Transverse colon (tissue), 4 donors: Measurements from ENCODE around the gene CSKMT. TPM values are rescaled to one million over a fixed set of nuclear protein-coding genes. Genes with fewer than 3 reads are reported as not detected.

Source experiments
- DNase-seq: peaks from one replicate; pipeline ENCODE4 v3.0.0-alpha.2; 2019
- H3K27ac ChIP-seq, 4 donors: fragments of 200-600 bp; sonication (generic); 2 replicates each; pipeline ENCODE4 v1.5.1; 2016 to 2018; ENCODE audit warnings: inconsistent platforms in 4 of 4
- H3K27me3 ChIP-seq: fragments of 200-600 bp; sonication (generic); 2 replicates; pipeline ENCODE4 v1.5.1; 2017; ENCODE audit warnings: inconsistent platforms
- H3K36me3 ChIP-seq, 4 donors: fragments of 200-600 bp; sonication (generic); 2 replicates each; pipeline ENCODE4 v1.5.1; 2017 to 2019; ENCODE audit warnings: inconsistent platforms in 4 of 4
- H3K4me1 ChIP-seq, 4 donors: fragments of 200-600 bp; sonication (generic); 2 replicates each; pipeline ENCODE4 v1.5.1; 2017 to 2020; ENCODE audit warnings: inconsistent platforms in 4 of 4
- H3K4me3 ChIP-seq, 4 donors: fragments of 200-600 bp; sonication (generic); 1 replicate in 1 of 4; 2 replicates in 3 of 4; pipeline versions ENCODE4 v1.5.1 to v1.6.1; 2017 to 2019; ENCODE audit warnings: inconsistent platforms in 4 of 4
- H3K9me3 ChIP-seq, 2 donors: fragments of 200-600 bp; sonication (generic); 2 replicates each; pipeline ENCODE4 v1.5.1; 2017 to 2019; ENCODE audit warnings: inconsistent platforms in 2 of 2
- EP300 ChIP-seq: sonication (generic); formaldehyde crosslinking; IDR thresholded peaks from one replicate; pipeline ENCODE4 v1.6.1; 2017; ENCODE audit warnings: antibody characterized with exemption, low read depth
- POLR2A ChIP-seq: fragments of 450-650 bp; IDR thresholded peaks from one replicate; pipeline ENCODE4 v1.6.1; 2016; ENCODE audit warnings: antibody characterized with exemption, mild to moderate bottlenecking, moderate library complexity
- POLR2AphosphoS5 ChIP-seq, 3 donors: sonication (generic); formaldehyde crosslinking; IDR thresholded peaks; one replicate each; pipeline ENCODE4 v1.6.1; 2016; ENCODE audit warnings: antibody characterized with exemption in 3 of 3
- WGBS, 2 donors: methylation state at CpG; one replicate each; pipeline ENCODE4 v1.1.5; 2018; ENCODE audit warnings: low coverage in 1 of 2; 5-methylcytosine and 5-hydroxymethylcytosine counted together
- in situ Hi-C, 4 donors: fragments of 200-750 bp; cut with MboI; loops; one replicate each; pipeline versions ENCODE4 v1.15.0 to v1.15.1; 2017; ENCODE audit warnings: low sequenced_read_pairs in 3 of 4, low pct_ligation_motif_present in 1 of 4, low pct_unique_long_range_greater_than_20kb in 1 of 4
- intact Hi-C: fragments of 100-400 bp; cut with DNase I; formaldehyde crosslinking; loops from one replicate; pipeline ENCODE4 v1.15.1; 2023; ENCODE audit warnings: low total_unique reads
- total RNA-seq, 4 donors: library from RNA; depleted of rRNA; stranded (reverse); fragments of >200 nt; gene quantifications; one replicate each; pipeline ENCODE4 v1.1.0, GENCODE V29; 2016
- TF ChIP-seq, protein P1 (sequence below), 5 experiments: fragments of 200-600 bp in 3 of 5; fragments of 450-650 bp in 2 of 5; sonication (generic) in 3 of 5; IDR thresholded peaks; 1 replicate in 2 of 5; 2 replicates in 3 of 5; pipeline ENCODE4 v1.5.1; 2016 to 2017; ENCODE audit warnings: antibody characterized with exemption in 5 of 5, inconsistent platforms in 3 of 5, mild to moderate bottlenecking in 2 of 5, moderate library complexity in 1 of 5

Gene CSKMT
- total RNA-seq, 4 donors from 2014 or later, result 6.0 to 17.0 TPM; not detected in 2

DNA sequence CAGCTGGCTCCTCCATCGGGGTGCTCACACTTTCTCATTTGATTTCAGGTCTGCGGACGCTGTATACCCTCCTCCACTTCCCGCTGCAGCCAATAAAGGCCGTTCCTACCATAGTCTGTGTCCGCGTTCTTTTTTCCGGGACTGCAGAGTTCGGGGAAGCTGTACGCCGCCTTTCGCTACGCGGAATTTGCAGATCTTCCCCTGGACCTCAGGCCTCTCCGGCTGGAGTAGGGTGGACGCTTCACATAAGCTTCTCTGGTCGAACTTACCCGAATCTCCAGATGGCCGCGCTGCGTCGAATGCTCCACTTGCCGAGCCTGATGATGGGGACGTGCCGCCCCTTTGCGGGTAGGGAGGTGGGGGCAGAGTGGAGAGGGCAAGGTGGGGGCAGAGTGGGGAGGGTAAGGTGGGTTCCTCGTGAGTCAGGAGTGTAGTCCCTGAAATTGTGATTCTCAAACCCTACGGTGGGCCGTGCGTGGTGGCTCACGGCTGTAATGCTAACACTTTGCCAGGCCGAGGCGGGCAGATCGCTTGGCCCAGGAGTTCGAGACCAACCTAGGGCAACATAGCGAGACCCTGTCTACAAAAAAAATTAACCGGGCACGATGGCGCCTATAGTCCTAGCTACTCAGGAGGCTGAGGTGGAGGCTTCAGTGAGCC is 617 bp downstream of the CSKMT start:
- TF ChIP-seq, protein P1, sequence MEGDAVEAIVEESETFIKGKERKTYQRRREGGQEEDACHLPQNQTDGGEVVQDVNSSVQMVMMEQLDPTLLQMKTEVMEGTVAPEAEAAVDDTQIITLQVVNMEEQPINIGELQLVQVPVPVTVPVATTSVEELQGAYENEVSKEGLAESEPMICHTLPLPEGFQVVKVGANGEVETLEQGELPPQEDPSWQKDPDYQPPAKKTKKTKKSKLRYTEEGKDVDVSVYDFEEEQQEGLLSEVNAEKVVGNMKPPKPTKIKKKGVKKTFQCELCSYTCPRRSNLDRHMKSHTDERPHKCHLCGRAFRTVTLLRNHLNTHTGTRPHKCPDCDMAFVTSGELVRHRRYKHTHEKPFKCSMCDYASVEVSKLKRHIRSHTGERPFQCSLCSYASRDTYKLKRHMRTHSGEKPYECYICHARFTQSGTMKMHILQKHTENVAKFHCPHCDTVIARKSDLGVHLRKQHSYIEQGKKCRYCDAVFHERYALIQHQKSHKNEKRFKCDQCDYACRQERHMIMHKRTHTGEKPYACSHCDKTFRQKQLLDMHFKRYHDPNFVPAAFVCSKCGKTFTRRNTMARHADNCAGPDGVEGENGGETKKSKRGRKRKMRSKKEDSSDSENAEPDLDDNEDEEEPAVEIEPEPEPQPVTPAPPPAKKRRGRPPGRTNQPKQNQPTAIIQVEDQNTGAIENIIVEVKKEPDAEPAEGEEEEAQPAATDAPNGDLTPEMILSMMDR (IDR thresholded peaks at IDR 0.05), result no peak
- TF ChIP-seq POLR2AphosphoS5 (IDR thresholded peaks at IDR 0.05) (no peak), POLR2A (no peak), EP300 (no peak)
- H3K27ac ChIP-seq, result peak overlapping the region; percentile 93 to 97 (median 94)
- no peaks in the 10 kb centered on the region for H3K27me3 ChIP-seq
- H3K36me3 ChIP-seq, result peaks cover 0 to 6% (median 0%) of the 10 kb centered on the region in 4 donors
- peaks cover 18 to 56% (median 43%) of the 10 kb centered on the region in 4 donors for H3K4me1 ChIP-seq
- in situ Hi-C loops (no loop called here), intact Hi-C loops (no loop called here)
- no peaks in the 10 kb centered on the region for H3K9me3 ChIP-seq
- peak; percentile 54 for DNase-seq
- 2% methylated on average over 39 of the region's 39 CpGs; no CpG with 5 or more reads in 1 of the 2 donors for WGBS, 2 donors
- peak overlapping the region; percentile 55 to 77 (median 68) for H3K4me3 ChIP-seq

DNA sequence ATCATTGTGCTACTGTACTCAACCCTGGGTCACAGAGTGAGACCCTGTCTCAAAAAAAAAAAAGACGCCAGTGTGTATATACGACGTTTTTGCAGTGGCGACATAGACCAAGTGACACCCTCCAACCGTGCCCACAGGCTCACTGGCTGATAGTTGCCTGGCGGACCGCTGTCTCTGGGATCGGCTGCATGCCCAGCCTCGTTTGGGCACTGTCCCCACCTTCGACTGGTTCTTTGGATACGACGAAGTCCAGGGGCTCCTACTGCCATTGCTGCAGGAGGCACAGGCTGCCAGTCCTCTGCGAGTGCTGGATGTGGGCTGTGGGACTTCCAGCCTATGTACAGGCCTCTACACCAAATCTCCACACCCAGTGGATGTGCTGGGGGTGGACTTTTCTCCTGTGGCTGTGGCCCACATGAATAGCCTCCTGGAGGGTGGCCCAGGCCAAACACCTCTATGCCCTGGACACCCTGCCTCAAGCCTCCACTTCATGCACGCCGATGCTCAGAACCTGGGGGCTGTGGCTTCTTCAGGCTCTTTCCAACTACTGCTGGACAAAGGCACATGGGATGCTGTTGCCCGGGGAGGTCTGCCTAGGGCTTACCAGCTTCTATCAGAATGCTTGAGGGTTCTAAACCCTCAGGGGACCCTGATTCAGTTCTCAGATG is 1.3 kb downstream of the CSKMT start:
- peak overlapping the region; percentile 93 to 97 (median 94) for H3K27ac ChIP-seq
- in situ Hi-C loops (no loop called here), intact Hi-C loops (no loop called here)
- peak overlapping the region; percentile 55 to 77 (median 68) for H3K4me3 ChIP-seq
- H3K36me3 ChIP-seq, result peaks cover 0 to 6% (median 0%) of the 10 kb centered on the region in 4 donors
- H3K4me1 ChIP-seq, result peaks cover 21 to 61% (median 48%) of the 10 kb centered on the region in 4 donors
- WGBS, 2 donors, result 29% methylated on average over 15 of the region's 16 CpGs; no CpG with 5 or more reads in 1 of the 2 donors
- no peaks in the 10 kb centered on the region for H3K9me3 ChIP-seq
- DNase-seq, result no peak
- TF ChIP-seq EP300 (no peak), POLR2A (no peak), POLR2AphosphoS5 (IDR thresholded peaks at IDR 0.05) (no peak)
- TF ChIP-seq, protein P1 (IDR thresholded peaks at IDR 0.05), result no peak
- H3K27me3 ChIP-seq, result no peaks in the 10 kb centered on the region

DNA sequence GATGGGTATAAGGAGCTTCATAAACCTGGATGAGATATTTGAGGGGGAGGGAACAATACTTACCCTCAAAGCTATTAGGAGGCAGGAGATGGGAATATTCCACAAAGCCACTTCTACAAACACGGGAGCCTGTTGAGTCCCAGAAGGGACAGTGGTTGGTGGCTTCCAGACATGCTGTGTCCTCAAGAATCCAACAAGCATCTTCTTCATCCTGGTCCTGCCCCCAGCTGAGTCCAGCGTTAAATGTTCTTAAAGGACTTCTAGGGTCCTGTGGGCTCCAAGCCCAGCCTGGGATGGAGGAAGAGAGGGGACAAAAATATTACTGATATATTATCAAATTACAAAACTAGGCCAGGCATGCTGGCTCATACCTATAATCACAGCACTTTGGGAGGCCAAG is 2.3 kb downstream of the CSKMT start:
- Histone ChIP-seq H3K27ac (peak overlapping the region in 2 of 4 donors; percentile 5 to 9), H3K4me1 (peaks cover 21 to 61% (median 48%) of the 10 kb centered on the region in 4 donors), H3K9me3 (no peaks in the 10 kb centered on the region), H3K27me3 (no peaks in the 10 kb centered on the region), H3K36me3 (peaks cover 0 to 6% (median 0%) of the 10 kb centered on the region in 4 donors), H3K4me3 (no peak overlapping the region)
- intact Hi-C loops, result no loop called here
- no peak for TF ChIP-seq EP300
- no peak for TF ChIP-seq POLR2A
- no peak for TF ChIP-seq POLR2AphosphoS5 (IDR thresholded peaks at IDR 0.05)
- 50 to 66% methylated on average over 1 to 2 of the region's 2 CpGs for WGBS, 2 donors
- in situ Hi-C loops, result no loop called here
- no peak for DNase-seq

DNA sequence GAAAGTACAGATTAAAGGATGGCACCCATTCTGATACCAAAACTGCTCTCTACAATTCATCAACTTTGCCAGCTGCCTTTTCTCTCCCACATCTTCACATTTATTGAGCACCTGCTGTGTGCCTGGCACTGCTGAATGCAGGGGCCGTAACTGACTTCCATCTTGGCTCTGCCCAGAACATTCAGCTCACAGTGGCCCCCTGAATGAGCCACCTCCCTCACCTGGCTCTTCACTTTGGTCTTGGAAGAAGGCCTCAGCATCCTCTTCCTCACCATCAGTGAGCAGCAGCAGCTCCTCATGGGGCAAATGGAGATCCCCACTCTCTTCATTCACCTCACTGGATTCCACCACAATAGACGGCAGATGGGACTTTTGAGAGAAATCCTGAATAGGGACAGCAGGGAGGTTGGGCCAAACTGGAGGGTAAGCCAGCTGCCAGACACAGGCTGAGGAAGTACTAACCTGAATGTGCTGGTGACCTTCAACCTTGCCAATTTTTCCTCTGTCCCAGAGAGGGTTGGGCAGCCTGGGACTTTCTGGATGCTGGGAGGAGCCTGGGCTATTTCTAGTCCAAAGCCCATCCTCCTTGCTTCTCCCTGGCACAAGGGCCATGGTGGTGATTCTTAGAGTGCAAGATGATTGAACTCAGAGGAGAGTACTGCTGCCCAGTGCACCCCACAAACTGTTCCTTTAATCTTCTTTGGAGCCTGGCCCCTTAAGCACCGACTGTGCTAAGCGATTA is 4.5 kb downstream of the CSKMT start:
- Histone ChIP-seq H3K4me1 (peaks cover 30 to 64% (median 51%) of the 10 kb centered on the region in 4 donors), H3K9me3 (no peaks in the 10 kb centered on the region), H3K36me3 (no peaks in the 10 kb centered on the region), H3K27ac (peak overlapping the region; percentile 92 to 93 (median 93)), H3K4me3 (no peak overlapping the region), H3K27me3 (no peaks in the 10 kb centered on the region)
- TF ChIP-seq POLR2A (no peak), POLR2AphosphoS5 (IDR thresholded peaks at IDR 0.05) (no peak), EP300 (no peak)
- TF ChIP-seq, protein P1 (IDR thresholded peaks at IDR 0.05), result no peak
- intact Hi-C loops, result no loop called here
- DNase-seq, result peak; percentile 57
- WGBS, 2 donors, result 67 to 78% methylated on average over 2 to 4 of the region's 4 CpGs
- in situ Hi-C loops, result no loop called here
